ENCODE measurements around the gene PTH2. TPM values are rescaled to one million over a fixed set of nuclear protein-coding genes. Genes with fewer than 3 reads are reported as not detected.

The PTH2 gene
- polyA plus RNA-seq, 1 donor (not counting 4 experiments of a cell fraction or from before 2014, with no cell fraction given) = not detected

- Histone ChIP-seq H3K4me3 (ENCODE audit: control insufficient read depth in 2 of 3, extremely low read depth in 1 of 3, insufficient read depth in 2 of 3, low read depth in 1 of 3, low read length in 3 of 3) (no peak overlapping the region), H3K4me1 (ENCODE audit: control insufficient read depth, extremely low read depth, insufficient read depth, low read length) (peaks cover 6% of the 10 kb centered on the region), H3K27me3 (ENCODE audit: control insufficient read depth, extremely low read depth, insufficient read depth, low read length) (peaks cover under 1% of the 10 kb centered on the region), H3K4me2 (ENCODE audit: control insufficient read depth, extremely low read depth, insufficient read depth, low read depth, low read length) (no peak overlapping the region), H3K27ac (ENCODE audit: control insufficient read depth, insufficient read depth, low read length) (no peak overlapping the region), H3K9me1 (ENCODE audit: control insufficient read depth, extremely low read depth, insufficient read depth, low read length) (no peaks in the 10 kb centered on the region), H2AFZ (ENCODE audit: control insufficient read depth, low read length) (no peak overlapping the region), H3K36me3 (ENCODE audit: control insufficient read depth in 2 of 2, extremely low read depth in 1 of 2, insufficient read depth in 2 of 2, low read length in 2 of 2) (no peaks in the 10 kb centered on the region), H3K9ac (ENCODE audit: control insufficient read depth, extremely low read depth, insufficient read depth, low read length) (no peak overlapping the region), H3K9me3 (ENCODE audit: control insufficient read depth, low read depth, low read length) (no peaks in the 10 kb centered on the region), H4K20me1 (ENCODE audit: control insufficient read depth, extremely low read depth, insufficient read depth, low read length) (no peaks in the 10 kb centered on the region), H3K79me2 (ENCODE audit: control insufficient read depth, insufficient read depth, low read length) (no peaks in the 10 kb centered on the region)
- dilution Hi-C loops (cut with MboI; ENCODE audit: extremely low pct_ligation_motif_present, low sequenced_read_pairs) = no loop called here
- DNase-seq (ENCODE audit: low read depth, low spot score) (no peak), FAIRE-seq (no peak)
- TF ChIP-seq EZH2 (IDR thresholded peaks at IDR 0.05; ENCODE audit: low read length) = no peak
- no peak for TF ChIP-seq CTCF (optimal IDR thresholded peaks at IDR 0.05 in 1 of 3, IDR thresholded peaks at IDR 0.05 in 1 of 3, conservative IDR thresholded peaks at IDR 0.05 in 1 of 3; ENCODE audit: extremely low read depth in 1 of 3, insufficient read depth in 2 of 3, low read length in 3 of 3)
These were observed 11.4 kb downstream of the PTH2 start for GRCh38 chr19:49411681-49412326.

- Histone ChIP-seq H2AFZ (ENCODE audit: control insufficient read depth, low read length) (no peak overlapping the region), H3K4me3 (ENCODE audit: control insufficient read depth in 2 of 3, extremely low read depth in 1 of 3, insufficient read depth in 2 of 3, low read depth in 1 of 3, low read length in 3 of 3) (no peak overlapping the region), H4K20me1 (ENCODE audit: control insufficient read depth, extremely low read depth, insufficient read depth, low read length) (no peaks in the 10 kb centered on the region), H3K4me2 (ENCODE audit: control insufficient read depth, extremely low read depth, insufficient read depth, low read depth, low read length) (no peak overlapping the region), H3K9ac (ENCODE audit: control insufficient read depth, extremely low read depth, insufficient read depth, low read length) (no peak overlapping the region), H3K4me1 (ENCODE audit: control insufficient read depth, extremely low read depth, insufficient read depth, low read length) (peaks cover 6% of the 10 kb centered on the region), H3K27me3 (ENCODE audit: control insufficient read depth, extremely low read depth, insufficient read depth, low read length) (no peaks in the 10 kb centered on the region), H3K36me3 (ENCODE audit: control insufficient read depth in 2 of 2, extremely low read depth in 1 of 2, insufficient read depth in 2 of 2, low read length in 2 of 2) (no peaks in the 10 kb centered on the region), H3K9me1 (ENCODE audit: control insufficient read depth, extremely low read depth, insufficient read depth, low read length) (no peaks in the 10 kb centered on the region), H3K9me3 (ENCODE audit: control insufficient read depth, low read depth, low read length) (no peaks in the 10 kb centered on the region), H3K27ac (ENCODE audit: control insufficient read depth, insufficient read depth, low read length) (no peak overlapping the region), H3K79me2 (ENCODE audit: control insufficient read depth, insufficient read depth, low read length) (no peaks in the 10 kb centered on the region)
- dilution Hi-C loops (cut with MboI; ENCODE audit: extremely low pct_ligation_motif_present, low sequenced_read_pairs) = no loop called here
- FAIRE-seq (no peak), DNase-seq (ENCODE audit: low read depth, low spot score) (no peak)
- TF ChIP-seq EZH2 (IDR thresholded peaks at IDR 0.05; ENCODE audit: low read length) (no peak), CTCF (optimal IDR thresholded peaks at IDR 0.05 in 1 of 3, IDR thresholded peaks at IDR 0.05 in 1 of 3, conservative IDR thresholded peaks at IDR 0.05 in 1 of 3; ENCODE audit: extremely low read depth in 1 of 3, insufficient read depth in 2 of 3, low read length in 3 of 3) (no peak)
These were observed 13.7 kb downstream of the PTH2 start for GRCh38 chr19:49409441-49410029.

Measured in keratinocyte (primary cell).